Measurements from ENCODE around the gene CNGA2.

CNGA2 gene

GRCh38 chrX:151697522-151697921 lies 37.0 kb upstream of the CNGA2 start:
- DNase-seq (ENCODE audit: low spot score), result no peak
- no peak for TF ChIP-seq CTCF (IDR thresholded peaks at IDR 0.05; ENCODE audit: extremely low read depth, missing control alignments)

- TF ChIP-seq CTCF (IDR thresholded peaks at IDR 0.05; ENCODE audit: extremely low read depth, missing control alignments), result no peak
- no peak for DNase-seq (ENCODE audit: low spot score)
Measured at GRCh38 chrX:151698485-151698884, 36.1 kb upstream of the CNGA2 start.

GRCh38 chrX:151699746-151700145 lies 34.8 kb upstream of the CNGA2 start:
- DNase-seq (ENCODE audit: low spot score), result no peak
- no peak for TF ChIP-seq CTCF (IDR thresholded peaks at IDR 0.05; ENCODE audit: extremely low read depth, missing control alignments)

GRCh38 chrX:151700581-151700980 lies 34.0 kb upstream of the CNGA2 start:
- no peak for DNase-seq (ENCODE audit: low spot score)
- no peak for TF ChIP-seq CTCF (IDR thresholded peaks at IDR 0.05; ENCODE audit: extremely low read depth, missing control alignments)

- no peak for DNase-seq (ENCODE audit: low spot score)
- no peak for TF ChIP-seq CTCF (IDR thresholded peaks at IDR 0.05; ENCODE audit: extremely low read depth, missing control alignments)
Measured at GRCh38 chrX:151701071-151701470, 33.5 kb upstream of the CNGA2 start.

- no peak for DNase-seq (ENCODE audit: low spot score)
- TF ChIP-seq CTCF (IDR thresholded peaks at IDR 0.05; ENCODE audit: extremely low read depth, missing control alignments), result no peak
Measured at GRCh38 chrX:151701531-151701930, 33.0 kb upstream of the CNGA2 start.

GRCh38 chrX:151702026-151702714 lies 32.4 kb upstream of the CNGA2 start:
- no peak for TF ChIP-seq CTCF (IDR thresholded peaks at IDR 0.05; ENCODE audit: extremely low read depth, missing control alignments)
- no peak for DNase-seq (ENCODE audit: low spot score)

All from GM20000 (cell line).